Ureter (tissue), 1 donor: ENCODE results near the gene MLN. TPM values are rescaled to one million over a fixed set of nuclear protein-coding genes. Genes with fewer than 3 reads are reported as not detected.

Experiments
- DNase-seq: peaks from one replicate; pipeline ENCODE4 v3.0.0-alpha.2; 2020; ENCODE audit warnings: low spot score
- total RNA-seq: library from RNA; stranded (reverse); gene quantifications from one replicate; pipeline ENCODE4 v1.2.4, GENCODE V29; 2023
- donor health status: DM: yes; HTN: yes; CAD: no.

The MLN gene, protein sequence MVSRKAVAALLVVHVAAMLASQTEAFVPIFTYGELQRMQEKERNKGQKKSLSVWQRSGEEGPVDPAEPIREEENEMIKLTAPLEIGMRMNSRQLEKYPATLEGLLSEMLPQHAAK
- total RNA-seq, result not detected

- no peak for DNase-seq
Measured at GRCh38 chr6:33803571-33804053, at the start of gene MLN. TSS of gene MLN (minus strand) at chr6:33804003. CDS start at chr6:33801163, 2,840 bp downstream.

DNA sequence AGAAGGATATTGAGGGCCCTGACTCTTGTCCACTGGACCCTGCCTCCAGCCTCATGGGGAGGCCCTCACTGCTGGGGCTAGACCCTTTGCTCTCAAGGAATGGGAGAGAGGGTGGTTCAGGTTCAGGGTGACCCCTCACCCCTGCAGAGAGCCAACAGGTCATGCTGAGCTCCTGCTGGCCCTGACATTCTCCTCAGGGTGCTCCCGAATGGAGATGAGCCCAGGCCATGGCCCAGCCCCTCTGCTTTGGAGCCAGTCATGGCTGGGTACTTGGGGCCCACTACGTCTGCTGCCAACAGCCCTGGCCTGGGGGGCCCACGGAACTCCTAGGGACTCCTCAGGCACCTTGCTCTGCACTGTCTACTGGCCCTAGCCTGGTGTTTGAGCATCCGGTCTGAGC lies 49.2 kb upstream of the MLN start:
- no peak for DNase-seq

GRCh38 chr6:33851959-33852358 lies 48.2 kb upstream of the MLN start:
- DNase-seq, result no peak

DNA sequence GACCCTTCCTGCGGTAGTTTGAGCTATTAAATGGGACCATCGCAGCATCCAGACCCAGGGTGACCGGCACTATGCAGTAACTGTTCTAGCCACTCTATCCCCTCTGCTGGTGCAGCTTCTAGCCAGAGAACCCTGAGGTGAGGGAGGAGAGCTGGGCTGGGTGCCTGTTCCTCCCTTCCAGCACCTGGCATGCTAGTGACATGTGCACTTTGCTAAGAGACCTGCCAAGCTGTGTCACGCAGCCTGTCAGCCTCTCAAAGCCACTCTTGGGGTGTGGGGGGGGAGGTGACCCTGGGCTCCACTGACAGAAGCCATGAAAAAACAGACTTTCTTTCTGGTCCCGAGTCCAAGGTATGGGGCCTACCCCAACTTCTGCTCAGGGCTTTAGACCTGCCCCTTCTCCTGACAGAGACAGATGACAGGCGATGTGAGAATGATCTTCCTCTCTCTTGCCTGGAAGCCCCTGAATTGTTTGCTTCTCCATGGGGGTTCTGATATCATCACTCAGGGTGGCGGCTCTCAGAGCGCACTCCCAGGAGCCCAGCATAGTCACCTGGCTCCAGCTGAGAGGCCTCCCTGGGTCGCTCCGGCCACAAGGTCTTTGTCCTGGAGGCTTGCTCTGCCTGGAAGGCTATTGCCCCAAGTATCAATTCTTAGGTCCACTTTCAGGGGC lies 47.2 kb upstream of the MLN start:
- DNase-seq, result no peak

- no peak for DNase-seq
Measured at GRCh38 chr6:33850296-33850695, 46.5 kb upstream of the MLN start.

- no peak for DNase-seq
Measured at GRCh38 chr6:33849500-33850075, 45.8 kb upstream of the MLN start.

GRCh38 chr6:33848484-33848883 lies 44.7 kb upstream of the MLN start:
- DNase-seq, result no peak

DNA sequence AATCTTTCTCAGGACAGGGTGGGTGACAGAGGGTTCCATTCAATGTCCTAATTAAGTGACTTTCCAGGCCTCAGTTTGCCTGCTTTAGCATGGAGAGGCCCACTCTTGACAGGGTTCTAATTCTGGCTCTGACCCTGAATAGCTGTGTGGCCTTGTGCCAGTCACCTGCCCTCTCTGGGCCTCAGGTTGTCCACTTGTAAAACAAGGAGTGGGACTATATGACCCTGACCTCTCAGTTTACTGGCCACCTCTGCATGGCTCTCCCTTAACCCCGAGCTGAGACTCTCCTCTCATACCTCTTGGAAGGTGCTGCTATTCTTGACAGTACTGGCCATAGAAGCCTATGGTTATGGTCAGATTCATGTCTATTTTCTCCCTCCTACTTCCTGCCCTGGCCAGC lies 44.1 kb upstream of the MLN start:
- DNase-seq, result no peak

GRCh38 chr6:33847078-33847477 lies 43.3 kb upstream of the MLN start:
- DNase-seq, result no peak

DNA sequence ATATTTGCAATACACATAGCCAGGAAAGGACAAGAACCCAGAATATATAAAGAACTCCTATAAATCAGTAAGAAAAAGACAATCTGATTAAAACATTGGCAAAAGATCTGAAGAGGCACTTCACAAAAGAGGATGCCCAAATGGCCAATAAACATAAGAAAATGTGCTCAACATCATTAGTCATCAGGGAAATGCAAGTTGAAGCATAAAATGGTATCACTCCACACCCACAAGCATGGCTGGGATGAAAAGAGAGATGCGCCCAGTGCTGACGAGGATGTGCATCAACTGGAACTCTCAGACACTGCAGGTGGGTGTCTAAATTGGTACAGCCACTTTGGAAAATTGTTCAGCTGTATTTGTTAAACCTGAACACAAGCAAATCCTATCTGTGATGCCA lies 42.4 kb upstream of the MLN start:
- DNase-seq, result no peak

- DNase-seq, result no peak
Measured at GRCh38 chr6:33845031-33845745, 41.4 kb upstream of the MLN start.

DNA sequence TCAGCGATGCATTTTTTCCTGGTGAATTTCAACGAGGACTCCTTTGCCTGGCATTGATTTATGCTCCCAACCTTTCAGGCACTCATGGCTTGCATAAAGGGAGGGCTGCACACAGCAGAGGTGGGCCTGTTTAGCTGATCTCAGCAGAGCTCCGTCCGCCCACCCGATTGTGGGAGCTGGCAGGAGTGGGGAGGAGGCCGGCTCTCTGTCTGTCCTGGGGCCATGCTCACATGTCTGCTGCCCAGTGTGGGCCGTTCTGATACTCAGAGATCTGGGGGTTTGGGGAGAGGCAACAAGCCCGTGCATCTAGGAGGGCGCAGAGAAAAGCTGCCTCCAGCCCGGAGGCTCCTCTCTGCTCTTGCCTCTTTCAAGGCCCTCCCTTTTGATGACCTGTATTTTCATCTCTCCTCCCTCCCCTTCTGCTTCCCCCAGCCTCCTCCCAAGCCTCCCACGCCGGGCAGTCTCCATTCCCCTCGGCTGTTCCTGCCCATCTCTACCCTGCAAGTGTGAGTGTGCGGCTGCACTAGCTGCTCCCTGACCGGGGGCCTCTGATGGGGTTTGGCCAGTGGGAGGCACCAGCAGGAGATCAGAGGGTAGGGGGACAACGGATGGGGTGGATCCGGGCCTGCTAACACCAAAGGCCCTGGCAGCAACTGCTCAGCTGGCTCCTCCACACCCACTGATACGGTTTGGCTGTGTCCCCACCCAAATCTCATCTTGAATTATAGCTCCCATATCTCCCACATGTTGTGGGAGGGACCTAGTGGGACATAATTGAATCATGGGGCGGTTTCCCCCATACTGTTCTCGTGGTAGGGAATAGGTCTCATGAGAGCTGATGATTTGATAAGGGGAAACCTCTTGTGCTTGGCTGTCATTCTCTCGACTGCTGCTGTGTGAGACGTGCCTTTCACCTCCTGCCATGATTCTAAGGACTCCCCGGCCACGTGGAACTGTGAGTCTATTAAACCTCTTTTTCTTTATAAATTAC lies 39.6 kb upstream of the MLN start:
- DNase-seq, result no peak

DNA sequence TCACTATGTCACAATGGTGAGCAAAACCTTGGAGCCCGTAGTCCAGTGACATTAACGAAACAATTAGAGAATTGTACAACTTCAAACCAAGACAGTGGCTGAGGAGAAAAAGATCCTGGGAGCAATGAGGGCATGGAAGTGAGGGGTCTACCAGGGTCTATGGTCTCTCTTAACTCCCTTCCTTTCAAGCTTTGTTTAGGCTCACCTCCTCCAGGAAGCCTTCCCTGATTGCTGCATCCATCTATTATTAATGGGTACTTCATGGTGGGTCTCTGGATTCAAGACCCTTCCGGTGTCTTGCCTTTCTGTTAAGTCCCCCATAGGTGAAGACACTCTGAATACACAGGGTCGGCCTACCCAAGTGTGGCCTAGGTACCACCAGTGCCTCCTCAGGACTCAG lies 38.1 kb upstream of the MLN start:
- no peak for DNase-seq

DNA sequence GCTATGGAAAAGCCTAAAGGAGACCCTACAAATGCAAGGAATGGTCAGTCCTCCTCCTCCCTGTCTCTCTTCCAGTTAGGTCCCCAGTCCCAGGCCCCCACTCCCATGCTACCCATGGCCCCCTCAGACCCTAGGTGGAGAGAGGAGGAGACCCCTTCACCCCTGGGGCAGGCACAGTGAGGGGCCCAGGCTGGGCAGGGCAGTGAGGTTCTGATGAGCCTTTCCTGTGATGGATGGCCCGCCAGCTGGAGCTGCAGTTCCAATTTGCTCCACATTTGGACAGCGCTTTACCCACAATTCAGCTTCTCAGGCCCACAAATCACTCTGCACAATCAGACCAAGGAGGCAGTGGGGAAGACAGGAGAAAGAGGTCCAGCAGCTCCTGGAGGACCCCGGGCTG lies 37.3 kb upstream of the MLN start:
- DNase-seq, result no peak

DNA sequence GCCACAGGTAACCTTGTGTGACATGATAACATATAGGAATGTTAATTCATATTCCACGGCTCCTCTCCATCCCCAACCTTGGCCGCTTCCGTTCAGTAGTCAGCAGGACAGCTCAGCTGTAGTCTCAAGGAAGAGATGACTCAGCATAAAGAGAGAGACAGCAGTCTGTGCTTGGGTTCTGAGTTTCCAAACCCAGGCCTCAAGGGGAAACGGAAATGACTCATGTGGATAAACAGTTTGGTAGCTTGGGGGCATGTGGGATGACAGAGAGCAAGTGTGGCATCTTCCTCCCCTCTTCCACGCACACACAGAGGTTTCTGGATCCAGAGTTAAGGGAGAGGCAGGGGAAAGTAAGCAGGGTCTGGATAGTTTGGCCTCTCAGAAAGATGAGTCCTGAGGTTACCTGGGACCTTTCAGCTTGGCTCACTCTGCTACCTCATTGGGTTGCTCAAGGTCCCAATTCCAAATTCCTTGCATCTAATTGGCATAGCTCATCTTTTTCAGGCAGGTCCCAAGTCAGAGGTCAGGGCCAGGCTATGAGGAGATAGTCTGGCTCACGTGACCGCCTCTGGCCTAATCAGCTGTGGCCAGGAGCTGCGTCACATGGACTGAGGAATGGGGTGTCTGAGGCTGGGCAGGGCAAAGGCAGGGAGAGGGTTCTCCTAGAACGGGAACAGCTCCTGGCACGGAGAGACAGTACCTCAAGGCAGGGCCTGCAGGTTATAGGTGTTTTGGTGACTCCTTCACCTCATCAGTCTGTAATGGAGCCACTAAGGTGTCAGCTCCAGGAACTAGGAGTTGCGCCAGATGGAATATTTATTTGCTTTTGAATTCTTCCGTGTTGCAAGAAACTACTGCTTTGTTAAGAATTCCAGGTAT lies 36.5 kb upstream of the MLN start:
- DNase-seq, result peak; percentile 62

GRCh38 chr6:33839399-33840047 lies 35.7 kb upstream of the MLN start:
- DNase-seq, result no peak

GRCh38 chr6:33838983-33839382 lies 35.2 kb upstream of the MLN start:
- no peak for DNase-seq

- no peak for DNase-seq
Measured at GRCh38 chr6:33837971-33838665, 34.3 kb upstream of the MLN start.

- no peak for DNase-seq
Measured at GRCh38 chr6:33836806-33837469, 33.1 kb upstream of the MLN start.
